H1 (cell line): ENCODE results near the gene SEZ6L. TPM values are rescaled to one million over a fixed set of nuclear protein-coding genes. Genes with fewer than 3 reads are reported as not detected.

Source experiments
- CTCF ChIA-PET: fragments of 300-600 bp; sonication (Branson Sonifier 250); formaldehyde crosslinking; loops from one replicate; lab custom pipeline; 2021; ENCODE audit not compliant: partially characterized antibody; lab: Charles Lee
- POLR2A ChIA-PET: fragments of 300-600 bp; sonication (Branson Sonifier 250); formaldehyde crosslinking; loops from one replicate; lab custom pipeline; 2021; ENCODE audit warnings: inconsistent platforms; ENCODE audit not compliant: partially characterized antibody; lab: Charles Lee
- DNase-seq, 2 experiments: peaks; one replicate each; pipeline versions ENCODE4 v3.0.0 to v3.0.0-alpha.2; 2010 to 2022; ENCODE audit warnings: low spot score in 2 of 2, low read depth in 1 of 2, mixed read lengths in 1 of 2
- FAIRE-seq: peaks from 2 replicates; lab custom pipeline; 2011; peaks lifted over from hg19 to GRCh38; lab: Jason Lieb, UNC
- H2AFZ ChIP-seq: 2 replicates; pipeline ENCODE4 v1.8.1; 2012; ENCODE audit warnings: low read length, inconsistent platforms
- H2AK5ac ChIP-seq: 2 replicates; pipeline ENCODE4 v1.6.1; 2013; ENCODE audit warnings: low read depth, low read length
- H2BK120ac ChIP-seq: replicated peaks from 2 replicates; pipeline ENCODE3; 2013; ENCODE audit warnings: low read depth, low read length, inconsistent platforms
- H2BK12ac ChIP-seq: 2 replicates; pipeline ENCODE4 v1.6.1; 2013; ENCODE audit warnings: low read depth, low read length
- H2BK15ac ChIP-seq: 2 replicates; pipeline ENCODE4 v1.6.1; 2013; ENCODE audit warnings: low read length
- H2BK20ac ChIP-seq: 2 replicates; pipeline ENCODE4 v1.6.1; 2013; ENCODE audit warnings: low read length
- H2BK5ac ChIP-seq: 2 replicates; pipeline ENCODE4 v1.6.1; 2013; ENCODE audit warnings: low read depth, low read length
- H3K14ac ChIP-seq: 2 replicates; pipeline ENCODE4 v1.6.1; 2013; ENCODE audit warnings: inconsistent platforms; ENCODE audit not compliant: insufficient read length
- H3K18ac ChIP-seq: 2 replicates; pipeline ENCODE4 v1.6.1; 2013; ENCODE audit warnings: low read length; ENCODE audit errors: extremely low read depth
- H3K23ac ChIP-seq: 2 replicates; pipeline ENCODE4 v1.6.1; 2013; ENCODE audit warnings: inconsistent platforms; ENCODE audit not compliant: insufficient read length
- H3K23me2 ChIP-seq: 2 replicates; pipeline ENCODE4 v1.6.1; 2013; ENCODE audit warnings: low read depth, low read length
- H3K27ac ChIP-seq: 2 replicates; pipeline ENCODE4 v1.6.1; 2011; ENCODE audit warnings: low read depth, low read length, inconsistent platforms
- H3K27me3 ChIP-seq, 4 experiments: replicated peaks in 1 of 4; 1 replicate in 1 of 4; 2 replicates in 3 of 4; pipeline versions ENCODE4 v1.6.1 to v1.8.1; 2011 to 2013; ENCODE audit warnings: low read length in 3 of 4, mild to moderate bottlenecking in 3 of 4, inconsistent platforms in 2 of 4, mixed read lengths in 2 of 4, moderate library complexity in 1 of 4; ENCODE audit not compliant: control insufficient read depth in 3 of 4, insufficient read depth in 3 of 4; ENCODE audit errors: extremely low read depth in 1 of 4
- H3K36me3 ChIP-seq, 4 experiments: 2 replicates each; pipeline versions ENCODE4 v1.6.1 to v1.8.1; 2011 to 2013; ENCODE audit warnings: mild to moderate bottlenecking in 4 of 4, low read length in 3 of 4, moderate library complexity in 2 of 4, control low read depth in 1 of 4, inconsistent platforms in 1 of 4; ENCODE audit not compliant: insufficient read depth in 4 of 4, control insufficient read depth in 2 of 4
- H3K4ac ChIP-seq: replicated peaks from 2 replicates; pipeline ENCODE3; 2013; ENCODE audit warnings: low read length, low read depth, mixed read lengths, inconsistent platforms; ENCODE audit not compliant: insufficient read length
- H3K4me1 ChIP-seq, 4 experiments: replicated peaks in 1 of 4; 1 replicate in 1 of 4; 2 replicates in 3 of 4; pipeline versions ENCODE4 v1.6.1 to v1.8.1; 2011 to 2013; ENCODE audit warnings: low read length in 3 of 4, inconsistent platforms in 2 of 4, mixed read lengths in 1 of 4; ENCODE audit not compliant: insufficient read depth in 4 of 4, control insufficient read depth in 3 of 4
- H3K4me2 ChIP-seq, 2 experiments: 2 replicates each; pipeline versions ENCODE4 v1.6.1 to v1.8.1; 2011 to 2013; ENCODE audit warnings: low read depth in 2 of 2, low read length in 2 of 2, control low read depth in 1 of 2, inconsistent platforms in 1 of 2, mild to moderate bottlenecking in 1 of 2; ENCODE audit not compliant: insufficient read depth in 1 of 2
- H3K4me3 ChIP-seq, 4 experiments: fragments of 200-600, 300-600 bp in 1 of 4; sonication (generic), shearing (Covaris generic), sonication (Bioruptor Twin) in 1 of 4; 2 replicates each; pipeline versions ENCODE4 v1.5.1 to v1.8.1; 2011 to 2016; ENCODE audit warnings: low read length in 4 of 4, low read depth in 3 of 4, control low read depth in 2 of 4, inconsistent platforms in 2 of 4, mild to moderate bottlenecking in 2 of 4, mixed read lengths in 1 of 4, moderate library complexity in 1 of 4; ENCODE audit not compliant: insufficient read depth in 2 of 4; ENCODE audit errors: extremely low read depth in 1 of 4
- H3K56ac ChIP-seq: replicated peaks from 2 replicates; pipeline ENCODE3; 2013; ENCODE audit warnings: low read depth, mild to moderate bottlenecking, mixed read lengths, low read length, inconsistent platforms; ENCODE audit not compliant: insufficient read length
- H3K79me1 ChIP-seq: 2 replicates; pipeline ENCODE4 v1.6.1; 2013; ENCODE audit warnings: low read depth, low read length, control low read depth
- H3K79me2 ChIP-seq, 2 experiments: 2 replicates each; pipeline versions ENCODE4 v1.6.1 to v1.8.1; 2012 to 2013; ENCODE audit warnings: low read length in 2 of 2, mild to moderate bottlenecking in 2 of 2, inconsistent platforms in 1 of 2; ENCODE audit not compliant: insufficient read depth in 2 of 2, control insufficient read depth in 1 of 2
- H3K9ac ChIP-seq, 4 experiments: replicated peaks in 1 of 4; 1 replicate in 1 of 4; 2 replicates in 3 of 4; pipeline versions ENCODE4 v1.6.1 to v1.8.1; 2011 to 2013; ENCODE audit warnings: low read depth in 3 of 4, low read length in 3 of 4, control low read depth in 2 of 4, mild to moderate bottlenecking in 2 of 4, moderate library complexity in 2 of 4, inconsistent platforms in 1 of 4; ENCODE audit errors: extremely low read depth in 1 of 4
- H3K9me3 ChIP-seq, 2 experiments: 2 replicates each; pipeline versions ENCODE4 v1.6.1 to v1.8.1; 2012 to 2013; ENCODE audit warnings: mild to moderate bottlenecking in 2 of 2, moderate library complexity in 2 of 2, control low read depth in 1 of 2, inconsistent platforms in 1 of 2, low read depth in 1 of 2, low read length in 1 of 2, mixed read lengths in 1 of 2; ENCODE audit not compliant: insufficient read depth in 2 of 2
- H4K20me1 ChIP-seq, 2 experiments: replicated peaks in 1 of 2; 2 replicates each; pipeline versions ENCODE3 to v1.8.1; 2011 to 2013; ENCODE audit warnings: inconsistent platforms in 2 of 2, low read length in 2 of 2, mild to moderate bottlenecking in 1 of 2; ENCODE audit not compliant: insufficient read depth in 2 of 2, control insufficient read depth in 1 of 2
- H4K5ac ChIP-seq: 2 replicates; pipeline ENCODE4 v1.6.1; 2013; ENCODE audit warnings: low read length, low read depth, mixed read lengths, inconsistent platforms; ENCODE audit not compliant: insufficient read length
- H4K8ac ChIP-seq: 2 replicates; pipeline ENCODE4 v1.8.0; 2013; ENCODE audit warnings: mild to moderate bottlenecking, moderate library complexity, low read length, inconsistent platforms; ENCODE audit not compliant: insufficient read depth; ENCODE audit errors: extremely low read depth
- H4K91ac ChIP-seq: replicated peaks from 2 replicates; pipeline ENCODE3; 2013; ENCODE audit warnings: low read length, mixed read lengths, inconsistent platforms; ENCODE audit not compliant: insufficient read length
- BCL11A ChIP-seq, 2 experiments: IDR thresholded peaks; one replicate each; pipeline ENCODE4 v1.6.1; 2011; ENCODE audit warnings: low read depth in 2 of 2, low read length in 2 of 2, mild to moderate bottlenecking in 2 of 2
- CBX5 ChIP-seq: fragments of 300-800, 300-1000 bp; sonication (generic); IDR thresholded peaks from 2 replicates; pipeline ENCODE4 v1.7.1; 2016; ENCODE audit warnings: antibody characterized with exemption, low read length, low read depth
- CBX8 ChIP-seq: fragments of 300-800, 300-1000 bp; sonication (generic); IDR thresholded peaks from 2 replicates; pipeline ENCODE4 v1.7.1; 2016; ENCODE audit warnings: low read depth, low read length, borderline replicate concordance
- CEBPB ChIP-seq: IDR thresholded peaks from 2 replicates; pipeline ENCODE4 v1.6.1; 2012; ENCODE audit warnings: low read depth, low read length
- EGR1 ChIP-seq: IDR thresholded peaks from 2 replicates; pipeline ENCODE4 v1.6.1; 2011; ENCODE audit warnings: low read depth, low read length, borderline replicate concordance
- EP300 ChIP-seq, 2 experiments: IDR thresholded peaks; 1 replicate in 1 of 2; 2 replicates in 1 of 2; pipeline ENCODE4 v1.6.1; 2011 to 2012; ENCODE audit warnings: low read depth in 2 of 2, low read length in 2 of 2, mild to moderate bottlenecking in 2 of 2, borderline replicate concordance in 1 of 2, inconsistent platforms in 1 of 2, moderate library complexity in 1 of 2
- FOSL1 ChIP-seq: IDR thresholded peaks from 2 replicates; pipeline ENCODE4 v1.6.1; 2011; ENCODE audit warnings: mild to moderate bottlenecking, low read depth, low read length, moderate library complexity; ENCODE audit not compliant: insufficient read depth
- GABPA ChIP-seq: IDR thresholded peaks from 2 replicates; pipeline ENCODE4 v1.6.1; 2011; ENCODE audit warnings: mild to moderate bottlenecking, low read length, moderate library complexity, borderline replicate concordance; ENCODE audit not compliant: insufficient read depth
- JUN ChIP-seq: IDR thresholded peaks from 2 replicates; pipeline ENCODE4 v1.6.1; 2011; ENCODE audit warnings: low read depth, mild to moderate bottlenecking, improper control_type of control experiment, low read length
- JUND ChIP-seq: IDR thresholded peaks from 2 replicates; pipeline ENCODE4 v1.6.1; 2011; ENCODE audit warnings: mild to moderate bottlenecking, improper control_type of control experiment, low read length
- KDM5A ChIP-seq: fragments of 200-600 bp; IDR thresholded peaks from 2 replicates; pipeline ENCODE4 v1.7.1; 2012; ENCODE audit warnings: mild to moderate bottlenecking, low read length, inconsistent platforms, mixed read lengths
- NRF1 ChIP-seq: IDR thresholded peaks from 2 replicates; pipeline ENCODE4 v1.6.1; 2011; ENCODE audit warnings: mild to moderate bottlenecking, low read depth, low read length, improper control_type of control experiment
- RXRA ChIP-seq: IDR thresholded peaks from 2 replicates; pipeline ENCODE4 v1.6.1; 2011; ENCODE audit warnings: low read depth, mild to moderate bottlenecking, low read length, moderate library complexity; ENCODE audit not compliant: insufficient read depth
- SIX5 ChIP-seq: IDR thresholded peaks from 2 replicates; pipeline ENCODE4 v1.6.1; 2011; ENCODE audit warnings: mild to moderate bottlenecking, low read depth, low read length
- SP4 ChIP-seq: IDR thresholded peaks from 2 replicates; pipeline ENCODE4 v1.6.1; 2012; ENCODE audit warnings: low read length, inconsistent platforms
- TAF1 ChIP-seq: IDR thresholded peaks from 2 replicates; pipeline ENCODE4 v1.6.1; 2011; ENCODE audit warnings: mild to moderate bottlenecking, low read depth, low read length
- WGBS, 2 experiments: shearing (Covaris generic) in 1 of 2; methylation state at CpG; one replicate each; pipeline versions ENCODE4 v1.1.6 to v1.1.7; 2013 to 2015; ENCODE audit warnings: low lambda C conversion rate in 2 of 2, mixed read lengths in 2 of 2, inconsistent platforms in 1 of 2, low coverage in 1 of 2, missing lambda C conversion rate in 1 of 2; ENCODE audit not compliant: insufficient replicate concordance in 2 of 2, insufficient coverage in 1 of 2, insufficient read length in 1 of 2; ENCODE audit errors: extremely low coverage in 1 of 2, missing lambda C conversion rate in 1 of 2; 5-methylcytosine and 5-hydroxymethylcytosine counted together
- polyA plus RNA-seq, 7 experiments: library from polyadenylated mRNA; depleted of rRNA in 3 of 7; stranded (reverse) in 5 of 7; unstranded in 2 of 7; fragments of >200 nt in 5 of 7; fragments of 200-250 nt in 2 of 7; gene quantifications; 1 replicate in 5 of 7; 2 replicates in 1 of 7; 4 replicates in 1 of 7; pipeline versions ENCODE4 v1.2.1 to v1.2.3, GENCODE V29; 2011 to 2013; ENCODE audit warnings: missing spikeins in 2 of 7, mixed read lengths in 2 of 7
- total RNA-seq: library from RNA; stranded (reverse); fragmentation: NEBNext Ultra II Directional; extraction: Animal tissue kit (Norgen Biotek cat#: 25700); gene quantifications from 2 replicates; pipeline ENCODE4 v1.2.1, GENCODE V29; 2021

SEZ6L gene
- total and polyA plus RNA-seq, 2 of the 8 experiments (the other 6 are each of a cell fraction or from before 2014, with no cell fraction given): 0.06 to 0.33 TPM

- Histone ChIP-seq H3K9ac (no peak overlapping the region), H2BK15ac (no peak overlapping the region), H3K56ac (no peak overlapping the region), H3K4me2 (no peak overlapping the region), H2BK5ac (no peak overlapping the region), H3K14ac (no peak overlapping the region), H2AFZ (no peak overlapping the region), H4K8ac (no peak overlapping the region), H3K18ac (no peak overlapping the region), H2AK5ac (no peak overlapping the region), H2BK120ac (no peak overlapping the region), H3K4me1 (peaks cover 0 to 3% (median 0%) of the 10 kb centered on the region in 4 experiments; a peak in 2 of 7 replicates), H3K9me3 (no peaks in the 10 kb centered on the region), H4K91ac (no peak overlapping the region), H3K27ac (no peak overlapping the region), H2BK20ac (no peak overlapping the region), H3K4me3 (no peak overlapping the region), H4K5ac (no peak overlapping the region), H3K36me3 (no peaks in the 10 kb centered on the region), H3K79me2 (no peaks in the 10 kb centered on the region), H4K20me1 (no peaks in the 10 kb centered on the region), H3K27me3 (peaks cover 0 to 2% (median 0%) of the 10 kb centered on the region in 4 experiments; a peak in 1 of 7 replicates), H3K23me2 (no peaks in the 10 kb centered on the region; the same call in 1 of the 2 replicates), H3K4ac (no peak overlapping the region), H3K79me1 (no peaks in the 10 kb centered on the region), H2BK12ac (no peak overlapping the region), H3K23ac (no peak overlapping the region)
- CTCF ChIA-PET: no interaction called here
- DNase-seq: no peak
- WGBS, 2 experiments: 86% methylated on average over 6 of the region's 6 CpGs; no CpG with 5 or more reads in 1 of the 2 experiments
- FAIRE-seq: no peak
- POLR2A ChIA-PET: no interaction called here
- TF ChIP-seq CBX8 (no peak), KDM5A (no peak), JUN (no peak), NRF1 (no peak), SIX5 (no peak), TAF1 (no peak), FOSL1 (no peak), EGR1 (no peak), SP4 (no peak), RXRA (no peak), EP300 (IDR thresholded peaks at IDR 0.05; ENCODE audit: borderline replicate concordance in 1 of 2, low read depth in 2 of 2, low read length in 2 of 2) (no peak), GABPA (no peak), JUND (no peak), CBX5 (no peak), BCL11A (IDR thresholded peaks at IDR 0.05; ENCODE audit: low read depth in 2 of 2, low read length in 2 of 2) (no peak), CEBPB (no peak)
Measured at GRCh38 chr22:26271427-26271826, 102.2 kb downstream of the SEZ6L start.
